Gastrocnemius medialis (tissue), 4 donors: ENCODE results near the gene WASHC2A. TPM values are rescaled to one million over a fixed set of nuclear protein-coding genes. Genes with fewer than 3 reads are reported as not detected.
A peak's percentile ranks its signal among the peaks of the same experiment; 100 is the strongest.
"Not testable (repeated sequence)": the region's sequence is repeated elsewhere in the genome, so short reads cannot be mapped to it uniquely, and the experiment has no call there.

Experiments
- ATAC-seq, 2 donors: fragments of 150-250 bp; one replicate each; pipeline ENCODE4 v1.9.1; 2016
- DNase-seq, 2 donors: peaks; one replicate each; pipeline ENCODE4 v3.0.0-alpha.2; 2019
- H3K27ac ChIP-seq, 4 donors: fragments of 200-600 bp; sonication (generic); 1 replicate in 1 of 4; 2 replicates in 3 of 4; pipeline ENCODE4 v1.5.1; 2016 to 2018; ENCODE audit warnings: mild to moderate bottlenecking in 2 of 4, moderate library complexity in 1 of 4
- H3K27me3 ChIP-seq, 3 donors: fragments of 200-600 bp; sonication (generic) in 2 of 3; 1 replicate in 1 of 3; 2 replicates in 2 of 3; pipeline versions ENCODE4 v1.5.1 to v1.6.0; 2016 to 2019; ENCODE audit warnings: mild to moderate bottlenecking in 1 of 3, moderate library complexity in 1 of 3
- H3K36me3 ChIP-seq, 2 donors: fragments of 200-600 bp; sonication (generic) in 1 of 2; one replicate each; pipeline ENCODE4 v1.5.1; 2017 to 2018
- H3K4me1 ChIP-seq, 2 donors: fragments of 200-600 bp; sonication (generic) in 1 of 2; one replicate each; pipeline ENCODE4 v1.5.1; 2016 to 2017; ENCODE audit warnings: mild to moderate bottlenecking in 2 of 2
- H3K4me3 ChIP-seq, 4 donors: fragments of 200-600 bp; sonication (generic) in 3 of 4; 1 replicate in 1 of 4; 2 replicates in 3 of 4; pipeline ENCODE4 v1.5.1; 2016 to 2019; ENCODE audit warnings: mild to moderate bottlenecking in 2 of 4
- H3K9me3 ChIP-seq, 3 donors: fragments of 200-600 bp; sonication (generic) in 2 of 3; 1 replicate in 1 of 3; 2 replicates in 2 of 3; pipeline ENCODE4 v1.5.1; 2016 to 2019
- CTCF ChIP-seq, 5 experiments: fragments of 450-650 bp in 3 of 5; fragments of 200-600 bp in 2 of 5; sonication (generic) in 2 of 5; IDR thresholded peaks in 4 of 5; conservative IDR thresholded peaks in 1 of 5; 1 replicate in 4 of 5; 2 replicates in 1 of 5; pipeline ENCODE4 v1.5.1; 2016 to 2019; ENCODE audit warnings: antibody characterized with exemption in 5 of 5, mild to moderate bottlenecking in 3 of 5, moderate library complexity in 3 of 5
- POLR2A ChIP-seq, 2 donors: fragments of 450-650 bp; IDR thresholded peaks; one replicate each; pipeline ENCODE4 v1.6.1; 2017; ENCODE audit warnings: antibody characterized with exemption in 2 of 2, mild to moderate bottlenecking in 2 of 2, moderate library complexity in 2 of 2
- in situ Hi-C, 4 donors: fragments of 200-750 bp; cut with MboI; loops; one replicate each; pipeline versions ENCODE4 v1.15.0 to v1.8.0; 2017; ENCODE audit warnings: low sequenced_read_pairs in 4 of 4
- intact Hi-C: fragments of 100-400 bp; cut with DNase I; formaldehyde crosslinking; loops from one replicate; pipeline ENCODE4 v1.15.1; 2023; ENCODE audit warnings: low total_unique reads
- total RNA-seq, 4 donors: library from RNA; depleted of rRNA; stranded (reverse); fragments of >200 nt; gene quantifications; one replicate each; pipeline versions ENCODE4 v1.1.0 to v1.2.3, GENCODE V29; 2016

WASHC2A gene
- total RNA-seq, result 10 to 100 TPM; 19.7 to 24.9 (median 22.3) TPM

- in situ Hi-C loops, H3K27me3 ChIP-seq, H3K9me3 ChIP-seq, H3K4me1 ChIP-seq, H3K36me3 ChIP-seq: not testable (repeated sequence)
- ATAC-seq (peak; percentile 98 to 99), DNase-seq (peak; percentile 88)
- peak within 1 kb of the TSS; percentile 70 to 98 (median 84) for H3K4me3 ChIP-seq
- intact Hi-C loops, result loop anchor here (10.0 kb wide), 1 partner anchor 557 kb away; the partner anchor contains the start of gene SGMS1
- peak in 1 of 2 donors; percentile 11 for TF ChIP-seq POLR2A (IDR thresholded peaks at IDR 0.05)
- peak in 2 of 5 experiments; percentile 11 to 15 for TF ChIP-seq CTCF (IDR thresholded peaks at IDR 0.05 in 4 of 5, conservative IDR thresholded peaks at IDR 0.05 in 1 of 5)
- peak within 1 kb of the TSS; percentile 73 to 92 (median 79) for H3K27ac ChIP-seq
These were observed at the start of gene WASHC2A for GRCh38 chr10:50067546-50068351. WASHC2A (plus strand) TSS chr10:50067954; CDS start chr10:50068006, 52 bp downstream.

- H3K9me3 ChIP-seq, H3K4me1 ChIP-seq, H3K27me3 ChIP-seq, ATAC-seq, H3K27ac ChIP-seq, in situ Hi-C loops, DNase-seq, H3K4me3 ChIP-seq, H3K36me3 ChIP-seq, intact Hi-C loops: not testable (repeated sequence)
These were observed 48.5 kb upstream of the WASHC2A start for GRCh38 chr10:50019279-50019678.

- H3K36me3 ChIP-seq, H3K27ac ChIP-seq, H3K4me1 ChIP-seq, H3K9me3 ChIP-seq, in situ Hi-C loops, DNase-seq, ATAC-seq, H3K27me3 ChIP-seq, intact Hi-C loops, H3K4me3 ChIP-seq: not testable (repeated sequence)
These were observed 47.2 kb upstream of the WASHC2A start for GRCh38 chr10:50020451-50021024.

- no peak overlapping the region for H3K4me3 ChIP-seq
- in situ Hi-C loops, result no loop called here
- TF ChIP-seq CTCF (IDR thresholded peaks at IDR 0.05 in 4 of 5, conservative IDR thresholded peaks at IDR 0.05 in 1 of 5) (no peak), POLR2A (IDR thresholded peaks at IDR 0.05) (no peak)
- intact Hi-C loops, result no loop called here
- H3K4me1 ChIP-seq, result no peaks in the 10 kb centered on the region
- H3K27me3 ChIP-seq, result peaks cover 0 to 4% (median 0%) of the 10 kb centered on the region in 3 donors
- H3K36me3 ChIP-seq, result no peaks in the 10 kb centered on the region
- no peak overlapping the region for H3K27ac ChIP-seq
- no peaks in the 10 kb centered on the region for H3K9me3 ChIP-seq
- ATAC-seq (no peak), DNase-seq (no peak)
These were observed 46.1 kb upstream of the WASHC2A start for GRCh38 chr10:50021646-50022045.

- H3K36me3 ChIP-seq, H3K27ac ChIP-seq, H3K9me3 ChIP-seq, H3K4me1 ChIP-seq, H3K4me3 ChIP-seq, intact Hi-C loops, H3K27me3 ChIP-seq, DNase-seq, in situ Hi-C loops, ATAC-seq: not testable (repeated sequence)
These were observed 42.9 kb upstream of the WASHC2A start for GRCh38 chr10:50024716-50025383.

GRCh38 chr10:50025627-50026026, 42.1 kb upstream of the WASHC2A start:
- intact Hi-C loops (no loop called here), in situ Hi-C loops (no loop called here)
- Histone ChIP-seq H3K27ac (no peak overlapping the region), H3K9me3 (no peaks in the 10 kb centered on the region), H3K36me3 (no peaks in the 10 kb centered on the region), H3K4me3 (no peak overlapping the region), H3K4me1 (no peaks in the 10 kb centered on the region), H3K27me3 (peaks cover 0 to 4% (median 0%) of the 10 kb centered on the region in 3 donors)
- TF ChIP-seq CTCF (IDR thresholded peaks at IDR 0.05 in 4 of 5, conservative IDR thresholded peaks at IDR 0.05 in 1 of 5) (no peak), POLR2A (IDR thresholded peaks at IDR 0.05) (no peak)
- DNase-seq, result no peak
- no peak for ATAC-seq
